PFSK-1 (cell line): ENCODE data around the gene ECEL1.

ENCODE experiments used
- FOXP2 ChIP-seq: optimal IDR thresholded peaks from 2 replicates; pipeline ENCODE3; 2011; ENCODE audit warnings: borderline replicate concordance, control low read depth, inconsistent platforms; ENCODE audit not compliant: insufficient read depth; ENCODE audit errors: extremely low read length, extremely low read depth
- POLR2AphosphoS5 ChIP-seq: IDR thresholded peaks from 2 replicates; pipeline ENCODE4 v1.6.1; 2012; ENCODE audit warnings: low read depth, mild to moderate bottlenecking, control low read depth, low read length, moderate library complexity
- REST ChIP-seq, 2 experiments: IDR thresholded peaks; 2 replicates each; pipeline versions ENCODE4 v1.6.1 to v1.8.0; 2011 to 2012; ENCODE audit warnings: low read depth in 2 of 2, low read length in 2 of 2, control low read depth in 1 of 2, inconsistent platforms in 1 of 2, mild to moderate bottlenecking in 1 of 2, moderate library complexity in 1 of 2; ENCODE audit not compliant: insufficient read depth in 1 of 2
- SIN3A ChIP-seq: IDR thresholded peaks from 2 replicates; pipeline ENCODE4 v1.6.1; 2012; ENCODE audit warnings: mild to moderate bottlenecking, low read length, moderate library complexity, borderline replicate concordance; ENCODE audit not compliant: insufficient read depth
- TAF1 ChIP-seq: IDR thresholded peaks from 2 replicates; pipeline ENCODE4 v1.6.1; 2012; ENCODE audit warnings: low read length, control low read depth, borderline replicate concordance; ENCODE audit not compliant: insufficient read depth

Gene ECEL1

GRCh38 chr2:232482301-232483238, 5.1 kb downstream of the ECEL1 start:
- TF ChIP-seq TAF1 (no peak), POLR2AphosphoS5 (no peak), FOXP2 (no peak), SIN3A (no peak), REST (IDR thresholded peaks at IDR 0.05; ENCODE audit: insufficient read depth in 1 of 2, low read depth in 2 of 2, low read length in 2 of 2) (no peak)

GRCh38 chr2:232481322-232482140, 6.1 kb downstream of the ECEL1 start:
- TF ChIP-seq POLR2AphosphoS5 (no peak), SIN3A (no peak)

- TF ChIP-seq SIN3A (no peak), TAF1 (no peak), REST (IDR thresholded peaks at IDR 0.05; ENCODE audit: insufficient read depth in 1 of 2, low read depth in 2 of 2, low read length in 2 of 2) (no peak), POLR2AphosphoS5 (no peak), FOXP2 (no peak)
Measured at GRCh38 chr2:232480201-232481190, 7.1 kb downstream of the ECEL1 start.

GRCh38 chr2:232479341-232480200, 8.1 kb downstream of the ECEL1 start:
- TF ChIP-seq TAF1 (no peak), REST (IDR thresholded peaks at IDR 0.05; ENCODE audit: insufficient read depth in 1 of 2, low read depth in 2 of 2, low read length in 2 of 2) (no peak), FOXP2 (no peak), SIN3A (no peak), POLR2AphosphoS5 (no peak)
